ENCODE data around the gene SYTL2. TPM values are rescaled to one million over a fixed set of nuclear protein-coding genes. Genes with fewer than 3 reads are reported as not detected.

SYTL2 gene
- total RNA-seq, 3 donors from 2014 or later (not counting 1 experiment from before 2014, with no cell fraction given) = 116 to 237 (median 143) TPM

DNA sequence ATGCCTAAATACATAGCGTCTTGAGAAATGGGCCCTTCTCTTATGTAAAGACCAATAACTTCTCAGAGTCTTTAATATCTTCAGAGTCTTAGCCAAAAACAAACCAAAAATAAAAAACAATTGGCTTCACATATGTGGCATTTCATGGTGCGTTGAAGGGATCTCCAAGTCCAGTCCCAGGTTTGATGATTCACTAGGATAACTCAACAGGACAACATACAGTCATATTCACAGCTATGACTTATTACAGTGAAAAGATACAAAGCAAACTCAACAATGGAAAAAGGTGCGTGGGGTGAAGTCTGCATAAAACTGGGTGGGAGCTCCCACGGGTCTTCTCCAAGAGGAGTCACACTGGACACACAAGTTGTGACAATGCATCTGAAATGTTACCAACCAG, 12.6 kb downstream of the SYTL2 start:
- intact Hi-C loops (cut with micrococcal nuclease) = no loop called here
- peaks cover 68 to 73% of the 10 kb centered on the region in 2 donors for H3K4me1 Mint-ChIP-seq
- DNase-seq = no peak

DNA sequence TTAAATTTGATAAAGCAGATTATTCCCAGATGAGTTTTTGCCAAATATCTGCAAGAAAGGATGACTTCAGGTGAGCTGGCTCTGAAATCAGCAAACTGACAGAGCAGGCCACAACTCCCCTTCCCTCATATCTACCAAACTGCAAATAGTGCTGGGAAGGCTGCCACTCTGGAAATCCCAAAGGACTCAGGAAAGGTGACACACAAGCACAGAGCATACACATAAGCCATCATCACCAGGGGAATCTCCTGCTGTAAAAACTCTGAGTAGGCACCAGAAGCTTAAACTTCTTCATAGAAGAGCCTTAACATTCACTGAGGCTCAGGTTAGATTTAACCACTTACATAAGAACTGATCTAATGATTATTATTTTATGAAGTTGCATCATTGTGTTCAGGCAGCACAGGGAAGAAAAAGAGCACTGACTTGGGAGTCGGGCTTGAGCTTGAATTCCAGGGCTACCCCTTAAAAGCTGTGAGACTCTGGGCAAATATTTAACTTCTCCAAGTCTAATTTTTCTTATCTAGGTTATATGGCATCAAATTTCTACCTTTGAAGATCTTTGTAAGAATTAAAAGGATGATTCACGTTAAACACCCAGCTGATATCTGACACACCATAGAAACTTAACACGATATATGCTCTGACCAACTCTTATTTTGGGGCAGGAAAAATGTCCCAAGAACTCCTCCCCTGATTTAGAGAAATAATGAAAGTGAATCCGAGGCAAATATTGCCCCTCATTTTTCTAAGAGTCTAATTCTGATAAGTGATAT, 15.0 kb downstream of the SYTL2 start:
- Mint-ChIP-seq H3K4me1 (peaks cover 59 to 61% of the 10 kb centered on the region in 2 donors), H3K27ac (peak overlapping the region; percentile 35 to 73)
- WGBS (ENCODE audit: insufficient coverage) = 100% methylated on average over 1 of the region's 4 CpGs

More for the DNA sequence above, 12.6 kb downstream of the SYTL2 start:
- peaks cover 17% of the 10 kb centered on the region for H3K36me3 Mint-ChIP-seq
- no peaks in the 10 kb centered on the region for H3K27me3 Mint-ChIP-seq (ENCODE audit: low read depth in 2 of 2)
- Histone ChIP-seq H3K9me3 (ENCODE audit: control insufficient read depth, insufficient read depth, low read length) (peaks cover 5% of the 10 kb centered on the region), H3K36me3 (ENCODE audit: control insufficient read depth, insufficient read depth, low read length) (peaks cover 2% of the 10 kb centered on the region), H3K27me3 (ENCODE audit: control insufficient read depth, insufficient read depth, low read length) (no peaks in the 10 kb centered on the region), H3K27ac (ENCODE audit: low read length) (no peak overlapping the region), H3K4me3 (ENCODE audit: low read length) (no peak overlapping the region), H3K4me1 (ENCODE audit: control insufficient read depth, insufficient read depth, low read length) (peaks cover 9% of the 10 kb centered on the region)
- 97% methylated on average over 4 of the region's 4 CpGs for WGBS (ENCODE audit: insufficient coverage)
- no peak for ATAC-seq
- no peak for TF ChIP-seq CTCF (IDR thresholded peaks at IDR 0.05)
- H3K27ac Mint-ChIP-seq = peak overlapping the region; percentile 7 to 20
- H3K4me3 Mint-ChIP-seq = no peak overlapping the region
- no peaks in the 10 kb centered on the region for H3K9me3 Mint-ChIP-seq

DNA sequence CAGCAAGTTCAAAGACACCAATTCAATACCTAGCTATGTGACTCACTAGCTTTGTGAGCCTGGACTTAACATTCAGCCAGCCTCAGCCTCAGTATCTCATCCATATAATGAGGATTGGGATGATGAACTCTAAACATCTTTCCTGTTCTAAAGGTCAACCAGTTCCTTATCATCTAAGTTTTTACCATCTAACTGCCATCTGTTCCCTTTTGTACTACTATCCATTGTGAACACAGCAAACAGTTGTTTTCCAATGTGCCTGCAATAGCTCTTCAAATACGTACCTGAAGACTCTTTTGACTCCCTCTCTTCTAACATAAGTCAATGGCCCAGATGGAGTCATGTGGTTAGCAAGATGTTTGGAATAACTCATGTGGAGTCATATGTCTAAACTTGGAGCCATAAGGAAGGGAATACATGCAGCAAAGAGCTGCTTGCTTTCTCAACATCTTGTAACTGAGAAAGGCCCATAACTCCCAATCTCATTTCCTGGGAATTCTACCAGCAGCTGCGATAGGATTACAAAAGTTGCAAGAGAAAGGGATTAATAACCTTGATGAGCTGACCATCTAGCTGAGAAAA, 19.4 kb downstream of the SYTL2 start:
- no peak overlapping the region for H3K4me3 Mint-ChIP-seq
- no peaks in the 10 kb centered on the region for H3K36me3 Mint-ChIP-seq
- Histone ChIP-seq H3K4me3 (ENCODE audit: low read length) (no peak overlapping the region), H3K27me3 (ENCODE audit: control insufficient read depth, insufficient read depth, low read length) (no peaks in the 10 kb centered on the region), H3K27ac (ENCODE audit: low read length) (no peak overlapping the region), H3K9me3 (ENCODE audit: control insufficient read depth, insufficient read depth, low read length) (no peaks in the 10 kb centered on the region), H3K36me3 (ENCODE audit: control insufficient read depth, insufficient read depth, low read length) (no peaks in the 10 kb centered on the region), H3K4me1 (ENCODE audit: control insufficient read depth, insufficient read depth, low read length) (peaks cover 2% of the 10 kb centered on the region)
- TF ChIP-seq CTCF (IDR thresholded peaks at IDR 0.05) = no peak
- H3K27me3 Mint-ChIP-seq (ENCODE audit: low read depth in 2 of 2) = no peaks in the 10 kb centered on the region
- peaks cover 44 to 53% of the 10 kb centered on the region in 2 donors for H3K4me1 Mint-ChIP-seq
- no peak for DNase-seq
- H3K9me3 Mint-ChIP-seq = no peaks in the 10 kb centered on the region
- intact Hi-C loops (cut with micrococcal nuclease) = no loop called here
- no CpG with 5 or more reads among the region's 2 CpGs for WGBS (ENCODE audit: insufficient coverage)
- peak overlapping the region; percentile 13 to 43 for H3K27ac Mint-ChIP-seq
- ATAC-seq = no peak

More for the DNA sequence above, 15.0 kb downstream of the SYTL2 start:
- intact Hi-C loops (cut with micrococcal nuclease) = loop anchor here (2.0 kb wide), 1 partner anchor 13 kb away; no protein-coding TSS in a partner anchor
- no peaks in the 10 kb centered on the region for H3K27me3 ChIP-seq (ENCODE audit: control insufficient read depth, insufficient read depth, low read length)
- H3K27me3 Mint-ChIP-seq (ENCODE audit: low read depth in 2 of 2) = no peaks in the 10 kb centered on the region
- peaks cover 8% of the 10 kb centered on the region for H3K36me3 Mint-ChIP-seq
- ATAC-seq (no peak), DNase-seq (no peak)
- H3K36me3 ChIP-seq (ENCODE audit: control insufficient read depth, insufficient read depth, low read length) = peaks cover 2% of the 10 kb centered on the region
- peaks cover 9% of the 10 kb centered on the region for H3K4me1 ChIP-seq (ENCODE audit: control insufficient read depth, insufficient read depth, low read length)
- H3K4me3 Mint-ChIP-seq = no peak overlapping the region
- no peak overlapping the region for H3K4me3 ChIP-seq (ENCODE audit: low read length)
- no peak for TF ChIP-seq CTCF (IDR thresholded peaks at IDR 0.05)
- H3K9me3 ChIP-seq (ENCODE audit: control insufficient read depth, insufficient read depth, low read length) = peaks cover 4% of the 10 kb centered on the region
- no peak overlapping the region for H3K27ac ChIP-seq (ENCODE audit: low read length)
- no peaks in the 10 kb centered on the region for H3K9me3 Mint-ChIP-seq
